ENCODE data around the gene KCNK15. TPM values are rescaled to one million over a fixed set of nuclear protein-coding genes. Genes with fewer than 3 reads are reported as not detected.

Gene KCNK15
- total RNA-seq, 1 experiment from 2014 or later = 3.0 TPM

GRCh38 chr20:44756956-44757355 lies 11.3 kb downstream of the KCNK15 start:
- ATAC-seq = no peak
- Histone ChIP-seq H3K9me2 (replicated peaks; ENCODE audit: low read length) (no peaks in the 10 kb centered on the region), H3K9me3 (ENCODE audit: low read length) (no peaks in the 10 kb centered on the region), H3K4me3 (ENCODE audit: low read length) (no peak overlapping the region), H2AFZ (ENCODE audit: low read length) (no peak overlapping the region), H3K9ac (ENCODE audit: low read length) (no peak overlapping the region), H3K27ac (ENCODE audit: low read length) (no peak overlapping the region), H3F3A (ENCODE audit: low read length, unreplicated experiment) (no peaks in the 10 kb centered on the region), H3K36me3 (ENCODE audit: low read depth, low read length) (no peaks in the 10 kb centered on the region), H3K4me2 (ENCODE audit: low read length) (no peak overlapping the region), H3K4me1 (ENCODE audit: insufficient read depth, low read length) (no peaks in the 10 kb centered on the region), H3K79me2 (ENCODE audit: low read length) (no peaks in the 10 kb centered on the region), H3K27me3 (ENCODE audit: low read length) (peaks cover 23% of the 10 kb centered on the region), H4K20me1 (ENCODE audit: low read length) (no peaks in the 10 kb centered on the region)
- intact Hi-C loops (cut with micrococcal nuclease) = no loop called here
- CTCF ChIA-PET = no interaction called here
- BruUV-seq (replicated peaks) = no TSS peak
- no peak for DNase-seq
- POLR2A ChIA-PET (ENCODE audit: unreplicated experiment) = no interaction called here
- no peak for TF ChIP-seq EZH2phosphoT487 (IDR thresholded peaks at IDR 0.05; ENCODE audit: borderline replicate concordance, low read length)
- TF ChIP-seq EZH2 (IDR thresholded peaks at IDR 0.05; ENCODE audit: low read length, unreplicated experiment) = no peak

- H3K79me2 ChIP-seq (ENCODE audit: low read length) = no peaks in the 10 kb centered on the region
- ATAC-seq (no peak), DNase-seq (no peak)
- H3K27ac ChIP-seq (ENCODE audit: low read length) = no peak overlapping the region
- no peaks in the 10 kb centered on the region for H3K9me2 ChIP-seq (replicated peaks; ENCODE audit: low read length)
- H3K9ac ChIP-seq (ENCODE audit: low read length) = no peak overlapping the region
- no peaks in the 10 kb centered on the region for H3F3A ChIP-seq (ENCODE audit: low read length, unreplicated experiment)
- no peak for TF ChIP-seq EZH2phosphoT487 (IDR thresholded peaks at IDR 0.05; ENCODE audit: borderline replicate concordance, low read length)
- TF ChIP-seq CTCF (conservative IDR thresholded peaks at IDR 0.05; ENCODE audit: low read depth, low read length) = no peak
- TF ChIP-seq EZH2 (IDR thresholded peaks at IDR 0.05; ENCODE audit: low read length, unreplicated experiment) = no peak
- H3K4me2 ChIP-seq (ENCODE audit: low read length) = no peak overlapping the region
- no TSS peak for BruUV-seq (replicated peaks)
- H3K4me1 ChIP-seq (ENCODE audit: insufficient read depth, low read length) = no peaks in the 10 kb centered on the region
- peaks cover 23% of the 10 kb centered on the region for H3K27me3 ChIP-seq (ENCODE audit: low read length)
- no peak overlapping the region for H2AFZ ChIP-seq (ENCODE audit: low read length)
- no peaks in the 10 kb centered on the region for H4K20me1 ChIP-seq (ENCODE audit: low read length)
- intact Hi-C loops (cut with micrococcal nuclease) = no loop called here
- H3K4me3 ChIP-seq (ENCODE audit: low read length) = no peak overlapping the region
- H3K9me3 ChIP-seq (ENCODE audit: low read length) = no peaks in the 10 kb centered on the region
- no peaks in the 10 kb centered on the region for H3K36me3 ChIP-seq (ENCODE audit: low read depth, low read length)
- ChIA-PET CTCF (no interaction called here), POLR2A (ENCODE audit: unreplicated experiment) (no interaction called here)
Observed at GRCh38 chr20:44758247-44759101, 12.8 kb downstream of the KCNK15 start.

GRCh38 chr20:44759595-44759994 lies 13.9 kb downstream of the KCNK15 start:
- no peak overlapping the region for H3K27ac ChIP-seq (ENCODE audit: low read length)
- no peaks in the 10 kb centered on the region for H4K20me1 ChIP-seq (ENCODE audit: low read length)
- H3K79me2 ChIP-seq (ENCODE audit: low read length) = no peaks in the 10 kb centered on the region
- no peak overlapping the region for H2AFZ ChIP-seq (ENCODE audit: low read length)
- no peak overlapping the region for H3K4me2 ChIP-seq (ENCODE audit: low read length)
- POLR2A ChIA-PET (ENCODE audit: unreplicated experiment) = no interaction called here
- H3K9me3 ChIP-seq (ENCODE audit: low read length) = no peaks in the 10 kb centered on the region
- no peak for TF ChIP-seq EZH2 (IDR thresholded peaks at IDR 0.05; ENCODE audit: low read length, unreplicated experiment)
- TF ChIP-seq CTCF (conservative IDR thresholded peaks at IDR 0.05; ENCODE audit: low read depth, low read length) = no peak
- TF ChIP-seq EZH2phosphoT487 (IDR thresholded peaks at IDR 0.05; ENCODE audit: borderline replicate concordance, low read length) = no peak
- CTCF ChIA-PET = no interaction called here
- intact Hi-C loops (cut with micrococcal nuclease) = no loop called here
- H3K4me1 ChIP-seq (ENCODE audit: insufficient read depth, low read length) = no peaks in the 10 kb centered on the region
- H3K9me2 ChIP-seq (replicated peaks; ENCODE audit: low read length) = no peaks in the 10 kb centered on the region
- no peak overlapping the region for H3K9ac ChIP-seq (ENCODE audit: low read length)
- no peaks in the 10 kb centered on the region for H3K36me3 ChIP-seq (ENCODE audit: low read depth, low read length)
- no peak for ATAC-seq
- no TSS peak for BruUV-seq (replicated peaks)
- no peak overlapping the region for H3K4me3 ChIP-seq (ENCODE audit: low read length)
- no peaks in the 10 kb centered on the region for H3F3A ChIP-seq (ENCODE audit: low read length, unreplicated experiment)
- peaks cover 27% of the 10 kb centered on the region for H3K27me3 ChIP-seq (ENCODE audit: low read length)
- no peak for DNase-seq
